Measurements from ENCODE around the gene DBNL. TPM values are rescaled to one million over a fixed set of nuclear protein-coding genes. Genes with fewer than 3 reads are reported as not detected.
A peak's percentile ranks its signal among the peaks of the same experiment; 100 is the strongest.

The DBNL gene
- polyA plus RNA-seq, 3 donors = 228 to 321 (median 304) TPM

GRCh38 chr7:44093102-44093641 is 48.7 kb downstream of the DBNL start:
- no peaks in the 10 kb centered on the region for H3K4me1 ChIP-seq (ENCODE audit: control insufficient read depth in 1 of 2, insufficient read depth in 2 of 2, low read length in 2 of 2)
- H3K9me3 ChIP-seq (replicated peaks in 1 of 2; ENCODE audit: control insufficient read depth in 1 of 2, insufficient read depth in 1 of 2, low read length in 2 of 2) = no peaks in the 10 kb centered on the region
- Mint-ChIP-seq H3K4me3 (no peak overlapping the region), H3K27me3 (ENCODE audit: low read depth in 3 of 3) (peaks cover 0 to 6% (median 2%) of the 10 kb centered on the region in 3 donors), H3K27ac (peak overlapping the region in 1 of 7 donors; percentile 85), H3K36me3 (no peaks in the 10 kb centered on the region), H3K9me3 (peaks cover 0 to 6% (median 0%) of the 10 kb centered on the region in 7 donors), H3K4me1 (peaks cover 11% of the 10 kb centered on the region)
- H3K79me2 ChIP-seq (ENCODE audit: insufficient read depth, low read length) = no peaks in the 10 kb centered on the region
- intact Hi-C loops (cut with micrococcal nuclease) = no loop called here
- no peak overlapping the region for H3K27ac ChIP-seq (ENCODE audit: low read depth in 1 of 2, low read length in 2 of 2)
- no peak overlapping the region for H3K4me2 ChIP-seq (replicated peaks; ENCODE audit: extremely low read depth, low read length, poor library complexity, severe bottlenecking)
- peak overlapping the region; percentile 29 for H2AFZ ChIP-seq (ENCODE audit: insufficient read depth, low read depth, low read length, poor library complexity, severe bottlenecking)
- DNase-seq = no peak
- no peaks in the 10 kb centered on the region for H3K27me3 ChIP-seq (ENCODE audit: control insufficient read depth in 2 of 2, insufficient read depth in 2 of 2, low read length in 2 of 2)
- no peaks in the 10 kb centered on the region for H4K20me1 ChIP-seq (ENCODE audit: insufficient read depth, low read length)
- 69% methylated on average over 6 of the region's 6 CpGs for WGBS (ENCODE audit: insufficient coverage)
- H3K36me3 ChIP-seq (replicated peaks in 1 of 2; ENCODE audit: control insufficient read depth in 1 of 2, insufficient read depth in 2 of 2, low read length in 2 of 2) = no peaks in the 10 kb centered on the region
- H3K9ac ChIP-seq (ENCODE audit: insufficient read depth, low read length, poor library complexity, severe bottlenecking) = no peak overlapping the region
- no peak overlapping the region for H3K4me3 ChIP-seq (replicated peaks in 1 of 3; ENCODE audit: low read depth in 2 of 3, low read length in 3 of 3)
- no peak for TF ChIP-seq CTCF (IDR thresholded peaks at IDR 0.05)

GRCh38 chr7:44094365-44094764 is 49.9 kb downstream of the DBNL start:
- Histone ChIP-seq H2AFZ (ENCODE audit: insufficient read depth, low read depth, low read length, poor library complexity, severe bottlenecking) (peak overlapping the region; percentile 17), H3K4me3 (replicated peaks in 1 of 3; ENCODE audit: low read depth in 2 of 3, low read length in 3 of 3) (no peak overlapping the region), H3K79me2 (ENCODE audit: insufficient read depth, low read length) (no peaks in the 10 kb centered on the region), H4K20me1 (ENCODE audit: insufficient read depth, low read length) (no peaks in the 10 kb centered on the region), H3K9ac (ENCODE audit: insufficient read depth, low read length, poor library complexity, severe bottlenecking) (no peak overlapping the region), H3K4me1 (ENCODE audit: control insufficient read depth in 1 of 2, insufficient read depth in 2 of 2, low read length in 2 of 2) (no peaks in the 10 kb centered on the region), H3K36me3 (replicated peaks in 1 of 2; ENCODE audit: control insufficient read depth in 1 of 2, insufficient read depth in 2 of 2, low read length in 2 of 2) (no peaks in the 10 kb centered on the region), H3K4me2 (replicated peaks; ENCODE audit: extremely low read depth, low read length, poor library complexity, severe bottlenecking) (no peak overlapping the region), H3K27me3 (ENCODE audit: control insufficient read depth in 2 of 2, insufficient read depth in 2 of 2, low read length in 2 of 2) (no peaks in the 10 kb centered on the region), H3K27ac (ENCODE audit: low read depth in 1 of 2, low read length in 2 of 2) (no peak overlapping the region), H3K9me3 (replicated peaks in 1 of 2; ENCODE audit: control insufficient read depth in 1 of 2, insufficient read depth in 1 of 2, low read length in 2 of 2) (no peaks in the 10 kb centered on the region)
- no CpG with 5 or more reads among the region's 2 CpGs for whole genome bisulfite sequencing (ENCODE audit: insufficient coverage)
- no peak for TF ChIP-seq CTCF (IDR thresholded peaks at IDR 0.05)
- Mint-ChIP-seq H3K27ac (no peak overlapping the region), H3K4me3 (no peak overlapping the region), H3K27me3 (ENCODE audit: low read depth in 3 of 3) (peaks cover 0 to 6% (median 5%) of the 10 kb centered on the region in 3 donors), H3K9me3 (peaks cover 0 to 6% (median 0%) of the 10 kb centered on the region in 7 donors), H3K36me3 (no peaks in the 10 kb centered on the region), H3K4me1 (peaks cover 11% of the 10 kb centered on the region)
- intact Hi-C loops (cut with micrococcal nuclease) = no loop called here
- no peak for DNase-seq
